Adipose tissue (tissue), 3 donors: ENCODE measurements around the gene PPP2R2C. TPM values are rescaled to one million over a fixed set of nuclear protein-coding genes. Genes with fewer than 3 reads are reported as not detected.

ENCODE experiments used
- H3K27ac ChIP-seq: one replicate; pipeline ENCODE4 v1.5.1; 2013; ENCODE audit warnings: low read depth, low read length
- WGBS, 3 donors: extraction: QIAGEN DNeasy Blood & Tissue Kit; methylation state at CpG; one replicate each; pipeline ENCODE4 v1.1.7; 2013; 5-methylcytosine and 5-hydroxymethylcytosine counted together
- polyA plus RNA-seq, 3 donors: library from polyadenylated mRNA; stranded (reverse); fragments of 200-250 nt; gene quantifications; one replicate each; pipeline ENCODE4 v1.2.3, GENCODE V29; 2013
- donor health status: healthy with polysubstance abuse.
- donor health status: Bipolar disorder and iron deficiency.
- donor health status: healthy.

PPP2R2C gene
- polyA plus RNA-seq, 3 donors = 0.09 to 0.34 (median 0.32) TPM

DNA sequence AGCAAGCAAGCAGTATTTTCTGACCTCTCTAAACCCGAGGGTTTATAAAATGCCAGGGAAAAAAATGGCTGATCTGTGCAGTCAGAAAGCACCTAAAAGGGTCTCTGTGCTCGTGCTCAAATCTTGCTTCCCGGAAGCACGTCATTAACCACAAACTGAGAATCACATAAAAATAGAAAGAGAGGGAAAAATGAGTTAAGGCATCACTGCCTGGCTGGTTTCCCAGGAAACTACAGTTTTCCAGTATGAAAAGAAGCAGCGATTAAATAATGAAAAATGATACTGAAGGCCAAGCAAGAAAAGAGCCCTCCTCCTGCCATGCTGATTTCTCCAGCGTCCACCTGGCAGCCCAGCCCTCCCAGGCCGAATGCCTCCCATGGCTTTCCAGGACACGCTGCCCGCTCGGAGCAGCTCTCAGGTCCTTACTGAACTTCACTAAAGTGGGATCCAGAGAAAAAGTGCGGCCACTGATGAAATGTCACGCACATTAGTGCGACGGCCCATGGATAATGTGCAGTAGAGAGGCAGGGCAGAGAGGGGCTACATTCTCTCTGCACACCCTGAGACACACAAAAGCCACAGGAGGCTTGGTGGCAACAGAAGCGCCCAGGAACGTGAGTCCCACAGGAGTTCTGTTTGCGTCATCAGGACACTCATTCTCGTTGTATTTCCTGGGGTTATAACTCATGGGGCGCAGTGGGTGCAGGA, 122.4 kb downstream of the PPP2R2C start:
- WGBS, 3 donors = 66 to 70% (median 68%) methylated on average over 19 of the region's 19 CpGs
- no peak overlapping the region for H3K27ac ChIP-seq

GRCh38 chr4:6348408-6348807, 124.0 kb downstream of the PPP2R2C start:
- no peak overlapping the region for H3K27ac ChIP-seq
- 64 to 88% (median 85%) methylated on average over 4 of the region's 4 CpGs for WGBS, 3 donors

DNA sequence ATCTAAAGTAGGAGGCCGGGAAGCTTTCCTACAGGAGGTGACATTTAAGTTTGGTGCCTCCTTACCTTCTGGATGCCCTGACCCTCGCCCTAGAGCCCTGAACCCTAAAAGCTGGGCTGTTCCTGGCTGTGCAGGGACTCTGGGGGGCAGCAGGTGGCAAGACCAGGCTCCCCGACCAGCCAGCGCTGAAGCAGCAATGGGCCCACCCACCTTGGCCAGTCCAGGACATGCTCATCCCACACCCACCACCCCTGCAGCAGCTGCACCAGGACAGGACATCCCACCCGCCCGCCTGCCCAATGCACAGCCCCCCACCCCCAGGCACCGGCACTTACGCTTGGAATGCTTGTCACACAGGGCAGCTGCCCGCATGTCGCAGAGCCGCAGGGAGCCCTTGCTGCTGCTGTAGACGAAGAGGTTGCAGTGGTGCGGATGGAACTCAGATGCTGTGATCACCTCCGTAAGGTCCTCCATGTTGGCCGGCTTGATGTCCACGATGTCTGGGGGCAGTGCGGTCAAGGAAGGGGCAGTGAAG, 124.8 kb downstream of the PPP2R2C start:
- 63 to 79% (median 73%) methylated on average over 17 of the region's 17 CpGs for WGBS, 3 donors
- no peak overlapping the region for H3K27ac ChIP-seq

DNA sequence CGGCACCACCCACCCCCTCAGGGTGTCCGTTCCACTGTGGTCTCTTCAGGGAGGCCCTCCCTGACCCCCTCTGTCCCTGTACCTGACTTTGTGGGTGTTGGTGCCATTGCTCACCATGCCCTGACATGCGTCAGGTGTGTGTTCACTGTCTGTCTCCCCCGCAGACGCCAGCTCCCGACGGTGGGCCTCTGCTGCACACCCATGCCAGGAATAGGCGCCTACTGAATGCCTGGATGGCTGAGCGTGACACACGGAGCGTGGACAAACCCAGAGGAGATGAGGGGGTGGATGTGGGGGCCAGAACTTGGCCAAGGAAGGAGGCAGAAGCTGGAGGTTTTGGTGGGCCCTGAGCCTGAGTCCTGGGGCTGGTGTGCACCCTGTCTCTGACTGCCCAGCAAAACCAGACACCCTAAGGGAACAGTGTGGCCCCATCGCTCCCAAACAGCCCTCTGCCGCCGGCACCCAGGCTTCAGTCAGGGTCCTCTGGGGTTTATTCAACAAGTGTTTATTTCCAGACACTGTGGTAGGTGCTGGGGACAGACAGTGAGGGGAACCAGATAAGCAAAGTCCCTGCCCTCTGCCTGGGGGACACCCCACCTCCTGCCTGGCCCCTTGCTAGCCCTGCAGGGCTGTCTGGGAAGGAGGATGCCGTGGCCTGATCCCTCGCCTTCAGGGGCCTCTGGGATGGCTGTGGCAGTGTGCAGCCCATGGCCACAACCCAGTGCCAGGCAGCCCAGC, 125.9 kb downstream of the PPP2R2C start:
- WGBS, 3 donors = 69 to 87% (median 79%) methylated on average over 16 of the region's 16 CpGs

DNA sequence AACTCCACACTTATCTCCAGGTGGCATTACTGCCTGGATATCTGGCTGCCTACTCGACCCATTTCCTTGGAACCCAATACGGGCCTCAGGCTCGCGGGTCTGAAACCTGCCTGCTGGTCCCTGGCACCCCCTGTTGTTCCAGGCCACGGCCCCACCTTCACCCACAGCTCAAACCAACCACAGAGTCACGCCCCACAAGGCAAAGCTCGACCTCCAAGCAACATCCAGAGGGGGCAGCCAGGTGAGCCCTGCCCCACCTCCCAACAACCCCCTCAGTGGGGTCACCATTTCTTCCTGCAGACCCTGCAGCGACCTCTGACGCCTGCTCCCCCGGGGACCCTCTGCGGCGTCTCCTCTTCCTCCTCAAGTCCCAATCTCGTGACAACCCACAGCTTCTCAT, 126.5 kb downstream of the PPP2R2C start:
- 77 to 83% (median 79%) methylated on average over 13 of the region's 13 CpGs for WGBS, 3 donors

More for the DNA sequence above, 125.9 kb downstream of the PPP2R2C start:
- H3K27ac ChIP-seq = no peak overlapping the region

GRCh38 chr4:6345096-6345830, 127.2 kb downstream of the PPP2R2C start:
- 76 to 79% (median 77%) methylated on average over 27 of the region's 27 CpGs for WGBS, 3 donors
- H3K27ac ChIP-seq = no peak overlapping the region

More for the DNA sequence above, 126.5 kb downstream of the PPP2R2C start:
- no peak overlapping the region for H3K27ac ChIP-seq

GRCh38 chr4:6343939-6344408, 128.4 kb downstream of the PPP2R2C start:
- no peak overlapping the region for H3K27ac ChIP-seq
- WGBS, 3 donors = 67 to 76% (median 72%) methylated on average over 11 of the region's 11 CpGs

- no peak overlapping the region for H3K27ac ChIP-seq
- WGBS, 3 donors = 56 to 68% (median 66%) methylated on average over 23 of the region's 23 CpGs
Measured at GRCh38 chr4:6342530-6343293, 129.7 kb downstream of the PPP2R2C start.

GRCh38 chr4:6341696-6342095, 130.7 kb downstream of the PPP2R2C start:
- 48 to 80% (median 63%) methylated on average over 6 of the region's 6 CpGs for WGBS, 3 donors
- H3K27ac ChIP-seq = no peak overlapping the region

DNA sequence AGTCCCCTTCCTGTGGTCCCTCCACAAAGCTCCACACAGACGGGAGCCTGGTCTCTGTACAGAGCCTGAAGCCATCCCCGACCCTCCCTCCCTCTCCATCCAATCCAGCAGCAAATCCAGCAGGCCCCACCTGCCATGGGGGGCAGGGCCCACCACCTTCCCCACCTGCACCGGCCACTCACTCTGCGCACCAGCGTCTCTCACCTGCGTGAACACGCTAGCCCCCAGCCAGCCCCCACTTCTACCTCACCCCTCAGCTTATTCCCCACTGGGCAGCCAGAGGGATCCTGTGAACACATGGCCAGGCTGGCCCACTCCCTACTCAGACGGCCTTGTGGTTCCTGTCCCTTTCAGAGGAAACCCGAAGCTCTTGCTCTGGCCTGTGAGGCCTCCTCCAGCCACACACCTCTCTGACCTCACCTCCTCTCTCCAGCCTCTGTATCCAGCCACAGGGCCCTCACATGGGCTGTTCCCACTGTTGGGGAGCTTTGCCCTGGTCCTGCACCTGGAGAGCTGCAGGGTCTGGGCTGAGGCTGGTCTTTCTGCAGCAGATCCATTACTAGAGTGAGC, 131.9 kb downstream of the PPP2R2C start:
- no peak overlapping the region for H3K27ac ChIP-seq
- 62 to 73% (median 67%) methylated on average over 9 of the region's 9 CpGs for WGBS, 3 donors

DNA sequence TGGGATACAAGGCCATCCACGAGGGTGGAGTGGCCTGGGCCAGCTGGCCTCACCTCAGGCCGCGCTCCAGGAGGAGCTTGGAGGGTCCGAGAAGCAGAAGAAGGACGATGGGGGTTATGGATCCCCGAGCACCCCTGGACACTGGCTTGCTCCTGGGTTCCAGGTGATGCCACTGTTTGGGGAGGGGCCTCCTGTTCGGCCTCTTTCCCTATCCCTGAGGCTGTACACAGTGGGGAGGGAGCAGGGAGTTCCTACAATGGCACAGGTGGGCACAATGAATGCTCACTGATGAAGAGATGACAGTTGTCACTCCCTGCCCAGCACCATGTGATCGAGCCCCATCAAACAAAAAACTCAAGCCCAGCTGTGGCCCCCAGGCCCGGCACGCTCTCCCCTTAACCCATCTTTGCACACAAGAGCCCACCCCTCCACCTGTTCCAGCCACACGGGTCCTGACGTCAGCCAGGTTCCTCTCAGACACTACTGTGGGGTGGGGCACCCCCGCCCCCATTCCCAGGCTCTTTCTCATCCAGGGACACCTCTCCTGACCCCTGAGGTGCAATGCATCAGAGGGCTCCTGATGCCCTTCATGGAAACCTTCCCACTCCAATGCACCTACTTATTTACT, 132.5 kb downstream of the PPP2R2C start:
- WGBS, 3 donors = 79 to 87% (median 86%) methylated on average over 13 of the region's 13 CpGs
- no peak overlapping the region for H3K27ac ChIP-seq

DNA sequence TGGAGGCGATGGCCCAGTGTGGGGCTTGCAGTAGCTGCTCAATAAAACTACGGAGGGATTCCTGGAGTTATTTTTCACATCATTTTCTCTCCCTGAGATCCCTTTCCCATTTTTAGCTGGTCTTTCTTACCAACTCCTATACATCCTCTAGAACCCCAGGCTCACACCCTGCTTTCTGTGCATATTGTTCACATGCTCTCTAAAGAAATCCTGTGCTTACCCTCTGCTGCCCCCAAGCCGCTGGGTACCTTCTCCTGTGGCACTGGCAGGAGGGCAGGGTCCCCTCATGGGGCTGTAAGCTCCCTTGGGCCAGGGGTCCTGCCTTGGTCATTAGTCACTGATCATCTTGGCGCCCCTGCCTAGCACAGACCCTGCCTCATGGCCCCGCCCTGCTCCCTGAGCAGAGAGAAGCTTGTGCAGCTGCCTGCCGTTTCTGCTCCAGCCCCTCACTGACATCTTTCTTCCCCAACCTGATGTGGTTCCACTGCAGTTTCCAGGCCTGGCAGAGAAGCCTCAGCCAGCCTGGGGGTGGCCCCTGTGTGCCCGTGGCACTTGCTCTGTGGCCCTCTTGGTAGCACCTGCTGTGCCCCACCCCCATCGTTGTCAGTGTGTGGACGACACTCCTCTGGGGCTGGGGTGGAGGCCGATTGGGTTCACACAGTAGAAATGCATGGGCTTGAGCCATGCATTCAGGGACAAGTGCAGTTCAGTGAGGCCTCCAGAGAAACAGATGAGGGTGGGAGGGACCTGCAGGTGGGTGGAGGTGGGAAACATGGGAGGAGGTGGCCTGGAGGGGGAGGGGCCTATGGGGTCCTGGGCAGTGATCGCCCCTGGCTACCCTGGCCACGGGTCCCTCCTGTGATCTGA, 133.2 kb downstream of the PPP2R2C start:
- WGBS, 3 donors = 67 to 73% (median 69%) methylated on average over 12 of the region's 12 CpGs

DNA sequence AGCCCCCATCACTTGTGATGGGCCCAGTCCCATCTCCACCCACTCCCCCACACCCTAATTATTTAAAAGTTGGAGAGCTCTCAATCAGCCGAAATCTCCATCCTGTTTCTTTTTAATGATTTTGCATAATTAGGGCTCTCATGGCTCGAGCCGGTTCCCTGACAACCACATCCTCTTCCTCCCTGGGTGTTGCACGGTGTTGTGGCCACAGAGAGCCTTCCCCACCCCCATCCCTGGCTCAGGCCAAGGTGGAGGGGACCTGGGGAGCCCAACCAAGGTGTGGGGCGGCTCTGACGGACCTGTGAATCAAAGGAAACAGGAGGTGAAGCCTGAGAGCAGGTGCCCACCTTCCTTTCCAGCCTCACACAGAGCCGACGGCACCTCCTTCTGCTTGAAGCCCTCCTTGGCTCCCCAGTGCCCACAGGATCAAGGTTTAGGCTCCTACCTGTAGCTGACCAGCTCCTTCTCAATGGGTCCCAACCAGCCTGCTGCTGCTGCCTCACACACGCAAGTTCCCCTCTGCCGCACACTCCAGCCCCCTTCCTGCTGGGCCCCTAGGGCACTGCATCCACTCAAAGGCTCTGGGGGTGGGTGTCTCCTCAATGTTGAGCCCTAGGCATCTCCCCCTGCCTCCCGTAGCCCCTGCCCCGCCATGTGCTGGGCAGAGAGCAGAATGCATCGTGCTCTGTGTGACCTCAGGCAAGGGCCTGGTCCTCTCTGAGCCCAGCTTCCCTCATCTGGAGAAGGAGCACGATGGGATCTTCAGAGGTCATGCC, 134.1 kb downstream of the PPP2R2C start:
- no peak overlapping the region for H3K27ac ChIP-seq
- WGBS, 3 donors = 46 to 68% (median 55%) methylated on average over 14 of the region's 14 CpGs

More for the DNA sequence above, 133.2 kb downstream of the PPP2R2C start:
- no peak overlapping the region for H3K27ac ChIP-seq

GRCh38 chr4:6337331-6337935, 135.0 kb downstream of the PPP2R2C start:
- H3K27ac ChIP-seq = no peak overlapping the region
- 15 to 31% (median 22%) methylated on average over 19 of the region's 19 CpGs for WGBS, 3 donors

GRCh38 chr4:6336166-6336565, 136.2 kb downstream of the PPP2R2C start:
- 67 to 76% (median 76%) methylated on average over 12 to 13 of the region's 13 CpGs for WGBS, 3 donors
- no peak overlapping the region for H3K27ac ChIP-seq
